HepG2 (cell line): ENCODE results near the gene ACTR10. TPM values are rescaled to one million over a fixed set of nuclear protein-coding genes. Genes with fewer than 3 reads are reported as not detected.

ENCODE experiments used
- CBX2 ChIP-seq, 2 experiments: fragments of 200-600 bp in 1 of 2; sonication (generic); formaldehyde crosslinking in 1 of 2; IDR thresholded peaks; 2 replicates each; pipeline versions ENCODE4 v1.7.0 to v1.8.1; 2018 to 2022; ENCODE audit warnings: low read depth in 2 of 2, low read length in 1 of 2, mild to moderate bottlenecking in 1 of 2, missing genetic modification reagents in 1 of 2
- CREB3 ChIP-seq: sonication (generic); formaldehyde crosslinking; IDR thresholded peaks from 2 replicates; pipeline ENCODE4 v1.5.0; 2020; ENCODE audit warnings: missing genetic modification reagents
- GLMP ChIP-seq: sonication (generic); formaldehyde crosslinking; IDR thresholded peaks from 2 replicates; pipeline ENCODE4 v1.9.0; 2021; ENCODE audit warnings: missing genetic modification reagents, mild to moderate bottlenecking, borderline replicate concordance
- KIAA2018 ChIP-seq: sonication (generic); formaldehyde crosslinking; IDR thresholded peaks from 2 replicates; pipeline ENCODE4 v1.5.0; 2020; ENCODE audit warnings: mild to moderate bottlenecking, missing genetic modification reagents, borderline replicate concordance
- MTA1 ChIP-seq: sonication (generic); formaldehyde crosslinking; IDR thresholded peaks from 2 replicates; pipeline ENCODE4 v1.4.0; 2020; ENCODE audit warnings: missing genetic modification reagents, mild to moderate bottlenecking, borderline replicate concordance
- SOX5 ChIP-seq: IDR thresholded peaks from 2 replicates; pipeline ENCODE4 v1.6.1; 2016; ENCODE audit warnings: borderline replicate concordance
- ZNF362 ChIP-seq: sonication (generic); formaldehyde crosslinking; IDR thresholded peaks from 2 replicates; pipeline ENCODE4 v1.4.0; 2020; ENCODE audit warnings: missing genetic modification reagents, mild to moderate bottlenecking, borderline replicate concordance
- ZNF672 ChIP-seq: sonication (generic); formaldehyde crosslinking; IDR thresholded peaks from 2 replicates; pipeline ENCODE4 v1.8.1; 2022; ENCODE audit warnings: missing genetic modification reagents
- ZSCAN29 ChIP-seq: sonication (generic); formaldehyde crosslinking; conservative IDR thresholded peaks from 2 replicates; pipeline ENCODE4 v1.4.0; 2020; ENCODE audit warnings: mild to moderate bottlenecking, missing genetic modification reagents
- ZSCAN31 ChIP-seq: sonication (generic); formaldehyde crosslinking; IDR thresholded peaks from 2 replicates; pipeline ENCODE4 v1.5.0; 2020; ENCODE audit warnings: low read depth, mild to moderate bottlenecking, missing genetic modification reagents
- polyA plus RNA-seq, 8 experiments: library from polyadenylated mRNA; depleted of rRNA in 3 of 8; stranded (reverse) in 7 of 8; unstranded in 1 of 8; fragments of >200 nt; fragmentation: Illumina TruSeq in 4 of 8; extraction: Trizol in 4 of 8; gene quantifications; 2 replicates each; pipeline versions ENCODE4 v1.2.1 to v1.2.3, GENCODE V29; 2011 to 2016; ENCODE audit warnings: low read depth in 4 of 8, missing spikeins in 1 of 8, mixed read lengths in 1 of 8; ENCODE audit not compliant: insufficient read depth in 1 of 8
- total RNA-seq, 5 experiments: library from RNA; depleted of rRNA; stranded (reverse); fragments of >200 nt; fragmentation: Illumina TruSeq; extraction: Trizol; gene quantifications; 2 replicates each; pipeline ENCODE4 v1.2.3, GENCODE V29; 2016; ENCODE audit warnings: low read depth in 1 of 5
- TF ChIP-seq, protein P1 (sequence below): sonication (generic); formaldehyde crosslinking; conservative IDR thresholded peaks from 2 replicates; pipeline ENCODE4 v1.4.0; 2020; ENCODE audit warnings: mild to moderate bottlenecking, missing genetic modification reagents, moderate library complexity

Gene ACTR10
- total and polyA plus RNA-seq, 2 of the 13 experiments (the other 11 are each of a cell fraction or from before 2014, with no cell fraction given): 30.0 to 41.3 TPM

DNA sequence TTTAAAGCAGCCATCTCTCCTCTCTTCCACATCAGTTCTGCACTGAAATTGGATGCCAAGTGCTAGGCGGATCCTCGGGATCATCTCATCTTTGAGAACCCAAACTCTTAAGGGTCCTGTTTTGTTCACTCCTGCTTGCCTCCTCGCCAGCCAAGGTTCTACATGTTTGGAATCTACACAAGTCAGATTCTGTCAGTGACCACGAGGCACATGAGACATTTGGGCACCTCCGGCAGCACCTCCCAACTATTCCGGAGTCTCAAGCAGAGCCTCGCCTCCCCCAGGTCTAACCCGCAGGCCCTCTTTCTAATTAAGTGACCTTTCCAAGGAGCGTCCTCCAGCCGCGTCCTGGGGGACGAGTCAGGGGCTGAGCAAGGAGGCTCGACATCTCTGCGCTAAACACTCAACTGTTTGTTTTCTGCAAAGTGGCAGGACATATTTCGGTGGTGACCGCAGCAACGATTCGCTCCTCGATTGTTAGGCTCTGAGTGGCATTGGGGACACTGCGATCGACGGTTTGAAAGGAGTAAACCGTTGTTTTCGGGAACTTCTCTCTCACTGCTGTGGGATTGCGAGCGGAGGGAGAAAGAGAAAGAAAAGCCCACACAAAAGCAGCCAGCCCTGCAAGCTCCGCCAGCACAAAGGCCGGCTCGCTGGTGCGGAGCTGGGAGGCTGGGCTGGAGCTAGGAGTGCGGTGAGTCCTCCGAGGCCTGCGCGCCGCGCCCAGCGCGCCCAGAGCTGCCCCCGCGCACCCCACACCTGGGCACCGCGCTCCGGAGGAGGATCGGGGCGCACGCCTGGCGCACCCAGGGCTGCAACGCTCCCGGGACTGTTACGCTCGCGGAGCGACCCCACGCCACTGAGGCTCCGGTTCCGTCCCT is 48.6 kb upstream of the ACTR10 start (continued):
- TF ChIP-seq KIAA2018 (CRISPR knock-in tag) (no peak), SOX5 (CRISPR knock-in tag) (no peak), ZSCAN29 (CRISPR knock-in tag) (no peak), ZNF362 (CRISPR knock-in tag) (no peak), ZSCAN31 (no peak), MTA1 (CRISPR knock-in tag) (no peak), ZNF672 (CRISPR knock-in tag) (no peak), GLMP (CRISPR knock-in tag) (no peak), CREB3 (CRISPR knock-in tag) (no peak), CBX2 (IDR thresholded peaks at IDR 0.05; ENCODE audit: low read depth, low read length) (peak; percentile 38; the same call in 1 of the 2 replicates), CBX2 (CRISPR knock-in tag; IDR thresholded peaks at IDR 0.05; ENCODE audit: low read depth) (0 out of 2 replicates have a peak, but pooled peaks have one; percentile 26)
- TF ChIP-seq, protein P1, sequence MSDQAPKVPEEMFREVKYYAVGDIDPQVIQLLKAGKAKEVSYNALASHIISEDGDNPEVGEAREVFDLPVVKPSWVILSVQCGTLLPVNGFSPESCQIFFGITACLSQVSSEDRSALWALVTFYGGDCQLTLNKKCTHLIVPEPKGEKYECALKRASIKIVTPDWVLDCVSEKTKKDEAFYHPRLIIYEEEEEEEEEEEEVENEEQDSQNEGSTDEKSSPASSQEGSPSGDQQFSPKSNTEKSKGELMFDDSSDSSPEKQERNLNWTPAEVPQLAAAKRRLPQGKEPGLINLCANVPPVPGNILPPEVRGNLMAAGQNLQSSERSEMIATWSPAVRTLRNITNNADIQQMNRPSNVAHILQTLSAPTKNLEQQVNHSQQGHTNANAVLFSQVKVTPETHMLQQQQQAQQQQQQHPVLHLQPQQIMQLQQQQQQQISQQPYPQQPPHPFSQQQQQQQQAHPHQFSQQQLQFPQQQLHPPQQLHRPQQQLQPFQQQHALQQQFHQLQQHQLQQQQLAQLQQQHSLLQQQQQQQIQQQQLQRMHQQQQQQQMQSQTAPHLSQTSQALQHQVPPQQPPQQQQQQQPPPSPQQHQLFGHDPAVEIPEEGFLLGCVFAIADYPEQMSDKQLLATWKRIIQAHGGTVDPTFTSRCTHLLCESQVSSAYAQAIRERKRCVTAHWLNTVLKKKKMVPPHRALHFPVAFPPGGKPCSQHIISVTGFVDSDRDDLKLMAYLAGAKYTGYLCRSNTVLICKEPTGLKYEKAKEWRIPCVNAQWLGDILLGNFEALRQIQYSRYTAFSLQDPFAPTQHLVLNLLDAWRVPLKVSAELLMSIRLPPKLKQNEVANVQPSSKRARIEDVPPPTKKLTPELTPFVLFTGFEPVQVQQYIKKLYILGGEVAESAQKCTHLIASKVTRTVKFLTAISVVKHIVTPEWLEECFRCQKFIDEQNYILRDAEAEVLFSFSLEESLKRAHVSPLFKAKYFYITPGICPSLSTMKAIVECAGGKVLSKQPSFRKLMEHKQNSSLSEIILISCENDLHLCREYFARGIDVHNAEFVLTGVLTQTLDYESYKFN (CRISPR knock-in tag): no peak
